Panc1 (cell line): ENCODE measurements around the gene CDCP1. TPM values are rescaled to one million over a fixed set of nuclear protein-coding genes. Genes with fewer than 3 reads are reported as not detected.

Source experiments
- ATAC-seq: fragments of 200-7000 bp; cut with Tn5 transposase; 2 replicates; pipeline ENCODE4 v1.9.1; 2020; ENCODE audit warnings: mild to moderate bottlenecking, moderate library complexity
- BruUV-seq: library from RNA; stranded (reverse); fragments of 400-500 nt; replicated peaks from 2 replicates; lab custom pipeline; 2021; lab: Mats Ljungman, UMichigan
- CTCF ChIA-PET: fragments of 300-600 bp; sonication (Branson Sonifier 250); formaldehyde crosslinking; loops from one replicate; lab custom pipeline; 2022; ENCODE audit warnings: antibody characterized with exemption; lab: Charles Lee
- POLR2A ChIA-PET: fragments of 300-600 bp; sonication (Branson Sonifier 250); formaldehyde crosslinking; loops from one replicate; lab custom pipeline; 2022; ENCODE audit warnings: antibody characterized with exemption; lab: Charles Lee
- DNase-seq: peaks from one replicate; pipeline ENCODE4 v3.0.0-alpha.2; 2010; ENCODE audit warnings: low read depth, low spot score
- H3K27ac ChIP-seq: 2 replicates; pipeline ENCODE4 v1.5.1; 2011; ENCODE audit warnings: mild to moderate bottlenecking, low read length, inconsistent platforms
- H3K27me3 ChIP-seq: fragments of 200-500 bp; sonication (Bioruptor generic); 2 replicates; pipeline ENCODE4 v1.6.0; 2014; ENCODE audit warnings: low read length, inconsistent platforms; ENCODE audit not compliant: control insufficient read depth, insufficient read depth
- H3K36me3 ChIP-seq: fragments of 200-500 bp; sonication (Bioruptor generic); 2 replicates; pipeline ENCODE4 v1.5.1; 2014; ENCODE audit warnings: inconsistent platforms, mild to moderate bottlenecking, low read length, moderate library complexity; ENCODE audit not compliant: control insufficient read depth, insufficient read depth
- H3K4me1 ChIP-seq: 2 replicates; pipeline ENCODE4 v1.5.1; 2011; ENCODE audit warnings: inconsistent platforms, mild to moderate bottlenecking, low read length, moderate library complexity; ENCODE audit not compliant: control insufficient read depth, insufficient read depth
- H3K4me3 ChIP-seq, 2 experiments: 2 replicates each; pipeline ENCODE4 v1.5.1; 2011 to 2012; ENCODE audit warnings: low read depth in 2 of 2, low read length in 2 of 2, mild to moderate bottlenecking in 2 of 2, inconsistent platforms in 1 of 2, moderate library complexity in 1 of 2
- H3K9me3 ChIP-seq: fragments of 200-500 bp; sonication (Bioruptor generic); 2 replicates; pipeline ENCODE4 v1.5.1; 2014; ENCODE audit warnings: low read depth, mild to moderate bottlenecking, inconsistent platforms, low read length, moderate library complexity; ENCODE audit not compliant: control insufficient read depth, insufficient read depth
- POLR2AphosphoS5 ChIP-seq: IDR thresholded peaks from 2 replicates; pipeline ENCODE4 v1.6.1; 2012; ENCODE audit warnings: mild to moderate bottlenecking, low read depth, low read length, moderate library complexity
- SIN3A ChIP-seq: IDR thresholded peaks from 2 replicates; pipeline ENCODE4 v1.6.1; 2012; ENCODE audit warnings: low read depth, mild to moderate bottlenecking, low read length, moderate library complexity, borderline replicate concordance; ENCODE audit not compliant: insufficient read depth
- TCF7L2 ChIP-seq: IDR thresholded peaks from 2 replicates; pipeline ENCODE4 v1.6.1; 2011; ENCODE audit warnings: mild to moderate bottlenecking, low read depth, low read length, inconsistent platforms
- in situ Hi-C: cut with HindIII; loops from 2 replicates; pipeline ENCODE4 v1.10.0; 2016; ENCODE audit warnings: low sequenced_read_pairs, low pct_unique_long_range_greater_than_20kb
- intact Hi-C: fragments of 100-400 bp; cut with micrococcal nuclease; formaldehyde crosslinking; loops from one replicate; pipeline ENCODE4 v1.10.0; 2022; ENCODE audit not compliant: unreplicated experiment
- total RNA-seq: library from RNA; stranded (reverse); gene quantifications from one replicate; pipeline ENCODE4 v1.2.1, GENCODE V29; 2021; ENCODE audit not compliant: unreplicated experiment
- TF ChIP-seq, protein P1 (sequence below): fragments of 450-650 bp; IDR thresholded peaks from 2 replicates; pipeline ENCODE4 v1.5.1; 2017; ENCODE audit warnings: mild to moderate bottlenecking
- TF ChIP-seq, protein P2 (sequence below), 2 experiments: IDR thresholded peaks; 2 replicates each; pipeline ENCODE4 v1.6.1; 2011 to 2012; ENCODE audit warnings: low read depth in 2 of 2, control low read depth in 1 of 2, low read length in 1 of 2, mild to moderate bottlenecking in 1 of 2, moderate library complexity in 1 of 2; ENCODE audit not compliant: insufficient read depth in 1 of 2

The CDCP1 gene
- total RNA-seq, 1 experiment from 2014 or later, result 47.8 TPM

- ATAC-seq (peak; percentile 93), DNase-seq (peak; percentile 90)
- no peaks in the 10 kb centered on the region for H3K27me3 ChIP-seq
- H3K4me1 ChIP-seq, result no peaks in the 10 kb centered on the region
- TF ChIP-seq, protein P1, sequence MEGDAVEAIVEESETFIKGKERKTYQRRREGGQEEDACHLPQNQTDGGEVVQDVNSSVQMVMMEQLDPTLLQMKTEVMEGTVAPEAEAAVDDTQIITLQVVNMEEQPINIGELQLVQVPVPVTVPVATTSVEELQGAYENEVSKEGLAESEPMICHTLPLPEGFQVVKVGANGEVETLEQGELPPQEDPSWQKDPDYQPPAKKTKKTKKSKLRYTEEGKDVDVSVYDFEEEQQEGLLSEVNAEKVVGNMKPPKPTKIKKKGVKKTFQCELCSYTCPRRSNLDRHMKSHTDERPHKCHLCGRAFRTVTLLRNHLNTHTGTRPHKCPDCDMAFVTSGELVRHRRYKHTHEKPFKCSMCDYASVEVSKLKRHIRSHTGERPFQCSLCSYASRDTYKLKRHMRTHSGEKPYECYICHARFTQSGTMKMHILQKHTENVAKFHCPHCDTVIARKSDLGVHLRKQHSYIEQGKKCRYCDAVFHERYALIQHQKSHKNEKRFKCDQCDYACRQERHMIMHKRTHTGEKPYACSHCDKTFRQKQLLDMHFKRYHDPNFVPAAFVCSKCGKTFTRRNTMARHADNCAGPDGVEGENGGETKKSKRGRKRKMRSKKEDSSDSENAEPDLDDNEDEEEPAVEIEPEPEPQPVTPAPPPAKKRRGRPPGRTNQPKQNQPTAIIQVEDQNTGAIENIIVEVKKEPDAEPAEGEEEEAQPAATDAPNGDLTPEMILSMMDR, result peak; percentile 96
- TF ChIP-seq, protein P2, sequence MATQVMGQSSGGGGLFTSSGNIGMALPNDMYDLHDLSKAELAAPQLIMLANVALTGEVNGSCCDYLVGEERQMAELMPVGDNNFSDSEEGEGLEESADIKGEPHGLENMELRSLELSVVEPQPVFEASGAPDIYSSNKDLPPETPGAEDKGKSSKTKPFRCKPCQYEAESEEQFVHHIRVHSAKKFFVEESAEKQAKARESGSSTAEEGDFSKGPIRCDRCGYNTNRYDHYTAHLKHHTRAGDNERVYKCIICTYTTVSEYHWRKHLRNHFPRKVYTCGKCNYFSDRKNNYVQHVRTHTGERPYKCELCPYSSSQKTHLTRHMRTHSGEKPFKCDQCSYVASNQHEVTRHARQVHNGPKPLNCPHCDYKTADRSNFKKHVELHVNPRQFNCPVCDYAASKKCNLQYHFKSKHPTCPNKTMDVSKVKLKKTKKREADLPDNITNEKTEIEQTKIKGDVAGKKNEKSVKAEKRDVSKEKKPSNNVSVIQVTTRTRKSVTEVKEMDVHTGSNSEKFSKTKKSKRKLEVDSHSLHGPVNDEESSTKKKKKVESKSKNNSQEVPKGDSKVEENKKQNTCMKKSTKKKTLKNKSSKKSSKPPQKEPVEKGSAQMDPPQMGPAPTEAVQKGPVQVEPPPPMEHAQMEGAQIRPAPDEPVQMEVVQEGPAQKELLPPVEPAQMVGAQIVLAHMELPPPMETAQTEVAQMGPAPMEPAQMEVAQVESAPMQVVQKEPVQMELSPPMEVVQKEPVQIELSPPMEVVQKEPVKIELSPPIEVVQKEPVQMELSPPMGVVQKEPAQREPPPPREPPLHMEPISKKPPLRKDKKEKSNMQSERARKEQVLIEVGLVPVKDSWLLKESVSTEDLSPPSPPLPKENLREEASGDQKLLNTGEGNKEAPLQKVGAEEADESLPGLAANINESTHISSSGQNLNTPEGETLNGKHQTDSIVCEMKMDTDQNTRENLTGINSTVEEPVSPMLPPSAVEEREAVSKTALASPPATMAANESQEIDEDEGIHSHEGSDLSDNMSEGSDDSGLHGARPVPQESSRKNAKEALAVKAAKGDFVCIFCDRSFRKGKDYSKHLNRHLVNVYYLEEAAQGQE (IDR thresholded peaks at IDR 0.05; ENCODE audit: insufficient read depth in 1 of 2, low read depth in 2 of 2, low read length in 1 of 2), result peak in 1 of 2 experiments; percentile 70; a peak in 1 of 4 replicates
- no peak for TF ChIP-seq POLR2AphosphoS5
- no peak for TF ChIP-seq TCF7L2
- TF ChIP-seq SIN3A, result no peak
- BruUV-seq, result no TSS peak
- POLR2A ChIA-PET, result interaction anchor here (0.7 kb wide), 1 partner anchor 16 kb away, joined by 4 read pairs; no protein-coding TSS in a partner anchor
- peak overlapping the region; percentile 12 to 27; a peak in 2 of 4 replicates for H3K4me3 ChIP-seq
- no peaks in the 10 kb centered on the region for H3K36me3 ChIP-seq
- CTCF ChIA-PET, result interaction anchor here (0.5 to 2.5 kb wide), 4 partner anchors 25 to 413 kb away, joined by 3 to 13 read pairs (median 7); no protein-coding TSS in a partner anchor
- H3K9me3 ChIP-seq, result no peaks in the 10 kb centered on the region
- intact Hi-C loops (loop anchor here (10.0 kb wide), 1 partner anchor 627 kb away; no protein-coding TSS in a partner anchor), in situ Hi-C loops (no loop called here)
- H3K27ac ChIP-seq, result no peak overlapping the region
These were observed 108.3 kb downstream of the CDCP1 start for GRCh38 chr3:45037720-45038455.

DNA sequence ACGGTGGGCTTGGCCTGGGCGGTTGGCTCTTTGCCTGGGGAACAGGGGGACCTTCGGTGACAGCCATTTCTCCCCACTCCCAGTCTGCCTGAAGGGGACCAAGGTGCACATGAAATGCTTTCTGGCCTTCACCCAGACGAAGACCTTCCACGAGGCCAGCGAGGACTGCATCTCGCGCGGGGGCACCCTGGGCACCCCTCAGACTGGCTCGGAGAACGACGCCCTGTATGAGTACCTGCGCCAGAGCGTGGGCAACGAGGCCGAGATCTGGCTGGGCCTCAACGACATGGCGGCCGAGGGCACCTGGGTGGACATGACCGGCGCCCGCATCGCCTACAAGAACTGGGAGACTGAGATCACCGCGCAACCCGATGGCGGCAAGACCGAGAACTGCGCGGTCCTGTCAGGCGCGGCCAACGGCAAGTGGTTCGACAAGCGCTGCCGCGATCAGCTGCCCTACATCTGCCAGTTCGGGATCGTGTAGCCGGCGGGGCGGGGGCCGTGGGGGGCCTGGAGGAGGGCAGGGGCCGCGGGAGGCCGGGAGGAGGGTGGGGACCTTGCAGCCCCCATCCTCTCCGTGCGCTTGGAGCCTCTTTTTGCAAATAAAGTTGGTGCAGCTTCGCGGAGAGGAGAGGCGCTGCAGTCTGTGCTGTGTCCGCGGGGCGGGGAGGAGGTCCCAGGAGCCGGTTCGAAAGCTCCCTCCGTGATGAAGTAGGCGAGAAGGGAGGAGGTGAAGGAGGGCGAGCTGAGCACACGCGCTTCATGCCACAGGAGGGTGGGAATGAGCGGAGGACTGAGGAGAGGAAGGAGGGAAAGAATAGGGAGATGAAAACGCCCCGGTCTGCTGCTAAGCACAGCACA, 110.5 kb downstream of the CDCP1 start:
- Histone ChIP-seq H3K36me3 (no peaks in the 10 kb centered on the region), H3K4me1 (no peaks in the 10 kb centered on the region), H3K27me3 (no peaks in the 10 kb centered on the region), H3K27ac (no peak overlapping the region), H3K4me3 (no peak overlapping the region), H3K9me3 (no peaks in the 10 kb centered on the region)
- no TSS peak for BruUV-seq
- ChIA-PET CTCF (interaction anchor here (0.6 kb wide), 1 partner anchor 28 kb away, joined by 3 read pairs; no protein-coding TSS in a partner anchor), POLR2A (interaction anchor here (0.7 kb wide), 1 partner anchor 403 kb away, joined by 3 read pairs; no protein-coding TSS in a partner anchor)
- intact Hi-C loops (loop anchor here (10.0 kb wide), 1 partner anchor 629 kb away; no protein-coding TSS in a partner anchor), in situ Hi-C loops (no loop called here)
- no peak for ATAC-seq
- DNase-seq, result no peak
- TF ChIP-seq POLR2AphosphoS5 (no peak), SIN3A (no peak), TCF7L2 (no peak)
- TF ChIP-seq, protein P2 (IDR thresholded peaks at IDR 0.05; ENCODE audit: insufficient read depth in 1 of 2, low read depth in 2 of 2, low read length in 1 of 2), result no peak
- TF ChIP-seq, protein P1, result no peak
